ENCODE measurements around the gene BARHL2.

DNA sequence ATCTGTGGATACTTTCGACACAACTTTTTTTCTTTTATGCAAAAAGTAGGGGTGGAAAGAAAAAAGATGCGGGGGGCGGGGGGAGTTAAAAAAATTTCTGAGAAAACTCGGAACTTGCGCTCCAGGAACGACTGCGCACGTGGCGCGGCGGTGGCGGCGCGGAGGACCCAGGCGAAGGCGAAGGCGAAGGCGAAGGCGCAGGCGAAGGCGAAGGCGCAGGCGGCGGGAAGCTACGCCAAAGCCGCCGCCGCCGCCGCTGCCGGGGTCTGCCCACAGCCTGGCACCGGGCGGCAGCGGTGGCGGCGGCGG lies 208 bp upstream of the BARHL2 start:
- TF ChIP-seq, protein P1, sequence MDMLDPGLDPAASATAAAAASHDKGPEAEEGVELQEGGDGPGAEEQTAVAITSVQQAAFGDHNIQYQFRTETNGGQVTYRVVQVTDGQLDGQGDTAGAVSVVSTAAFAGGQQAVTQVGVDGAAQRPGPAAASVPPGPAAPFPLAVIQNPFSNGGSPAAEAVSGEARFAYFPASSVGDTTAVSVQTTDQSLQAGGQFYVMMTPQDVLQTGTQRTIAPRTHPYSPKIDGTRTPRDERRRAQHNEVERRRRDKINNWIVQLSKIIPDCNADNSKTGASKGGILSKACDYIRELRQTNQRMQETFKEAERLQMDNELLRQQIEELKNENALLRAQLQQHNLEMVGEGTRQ (IDR thresholded peaks at IDR 0.05), result no peak
- TF ChIP-seq POLR2A (IDR thresholded peaks at IDR 0.05; ENCODE audit: low read length) (no peak), RARB (CRISPR knock-in tag; IDR thresholded peaks at IDR 0.05) (no peak), POLR2AphosphoS2 (conservative IDR thresholded peaks at IDR 0.05; ENCODE audit: low read length) (no peak), BHLHE40 (IDR thresholded peaks at IDR 0.05; ENCODE audit: low read depth, low read length) (no peak), JUNB (IDR thresholded peaks at IDR 0.05) (no peak)
- TF ChIP-seq, protein P2, sequence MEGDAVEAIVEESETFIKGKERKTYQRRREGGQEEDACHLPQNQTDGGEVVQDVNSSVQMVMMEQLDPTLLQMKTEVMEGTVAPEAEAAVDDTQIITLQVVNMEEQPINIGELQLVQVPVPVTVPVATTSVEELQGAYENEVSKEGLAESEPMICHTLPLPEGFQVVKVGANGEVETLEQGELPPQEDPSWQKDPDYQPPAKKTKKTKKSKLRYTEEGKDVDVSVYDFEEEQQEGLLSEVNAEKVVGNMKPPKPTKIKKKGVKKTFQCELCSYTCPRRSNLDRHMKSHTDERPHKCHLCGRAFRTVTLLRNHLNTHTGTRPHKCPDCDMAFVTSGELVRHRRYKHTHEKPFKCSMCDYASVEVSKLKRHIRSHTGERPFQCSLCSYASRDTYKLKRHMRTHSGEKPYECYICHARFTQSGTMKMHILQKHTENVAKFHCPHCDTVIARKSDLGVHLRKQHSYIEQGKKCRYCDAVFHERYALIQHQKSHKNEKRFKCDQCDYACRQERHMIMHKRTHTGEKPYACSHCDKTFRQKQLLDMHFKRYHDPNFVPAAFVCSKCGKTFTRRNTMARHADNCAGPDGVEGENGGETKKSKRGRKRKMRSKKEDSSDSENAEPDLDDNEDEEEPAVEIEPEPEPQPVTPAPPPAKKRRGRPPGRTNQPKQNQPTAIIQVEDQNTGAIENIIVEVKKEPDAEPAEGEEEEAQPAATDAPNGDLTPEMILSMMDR (IDR thresholded peaks at IDR 0.05), result no peak
- TF ChIP-seq, protein P3, sequence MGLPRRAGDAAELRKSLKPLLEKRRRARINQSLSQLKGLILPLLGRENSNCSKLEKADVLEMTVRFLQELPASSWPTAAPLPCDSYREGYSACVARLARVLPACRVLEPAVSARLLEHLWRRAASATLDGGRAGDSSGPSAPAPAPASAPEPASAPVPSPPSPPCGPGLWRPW (IDR thresholded peaks at IDR 0.05), result no peak

Data from A549 (cell line).